Heart right ventricle (tissue), 16 donors: Measurements from ENCODE around the gene MAPK11. TPM values are rescaled to one million over a fixed set of nuclear protein-coding genes. Genes with fewer than 3 reads are reported as not detected.
A peak's percentile ranks its signal among the peaks of the same experiment; 100 is the strongest.

Experiments used
- ATAC-seq, 8 donors: fragments of 200-7000 bp; cut with Tn5 transposase; one replicate each; pipeline ENCODE4 v1.9.1; 2020; ENCODE audit warnings: mild to moderate bottlenecking in 8 of 8, moderate library complexity in 8 of 8, moderate number of reproducible peaks in 1 of 8
- DNase-seq, 2 donors: peaks; one replicate each; pipeline ENCODE4 v3.0.0-alpha.2; 2020
- H3K27ac ChIP-seq, 10 donors: fragments of 200-600 bp; sonication (generic) in 2 of 10; one replicate each; pipeline versions ENCODE4 v1.5.0 to v1.8.0; 2020 to 2022; ENCODE audit warnings: mild to moderate bottlenecking in 3 of 10
- H3K27me3 ChIP-seq, 7 donors: fragments of 200-600 bp; one replicate each; pipeline ENCODE4 v1.8.0; 2021 to 2022; ENCODE audit warnings: mild to moderate bottlenecking in 2 of 7
- H3K36me3 ChIP-seq, 9 donors: fragments of 200-600 bp; sonication (generic) in 1 of 9; one replicate each; pipeline versions ENCODE4 v1.5.0 to v1.8.0; 2020 to 2022; ENCODE audit warnings: mild to moderate bottlenecking in 2 of 9
- H3K4me1 ChIP-seq, 9 donors: fragments of 200-600 bp; sonication (generic) in 1 of 9; one replicate each; pipeline versions ENCODE4 v1.5.0 to v1.8.0; 2020 to 2022; ENCODE audit warnings: mild to moderate bottlenecking in 4 of 9
- H3K4me3 ChIP-seq, 10 donors: fragments of 200-600 bp; sonication (generic) in 2 of 10; one replicate each; pipeline versions ENCODE4 v1.5.0 to v1.8.0; 2020 to 2022; ENCODE audit warnings: mild to moderate bottlenecking in 7 of 10, moderate library complexity in 2 of 10
- H3K9me3 ChIP-seq, 11 donors: fragments of 200-600 bp in 10 of 11; sonication (generic) in 2 of 11; one replicate each; pipeline versions ENCODE4 v1.5.0 to v1.8.0; 2013 to 2022; ENCODE audit warnings: mild to moderate bottlenecking in 2 of 11, control low read depth in 1 of 11, moderate library complexity in 1 of 11
- WGBS, 2 donors: extraction: QIAGEN DNeasy Blood & Tissue Kit; methylation state at CpG; one replicate each; pipeline ENCODE4 v1.1.7; 2013; ENCODE audit warnings: inconsistent platforms in 1 of 2; 5-methylcytosine and 5-hydroxymethylcytosine counted together
- intact Hi-C, 10 donors: fragments of 100-400 bp; cut with DNase I; formaldehyde crosslinking; loops; one replicate each; pipeline versions ENCODE4 v1.11.1 to v1.14.2; 2022
- polyA plus RNA-seq, 2 donors: library from polyadenylated mRNA; stranded (reverse); fragments of 200-250 nt; gene quantifications; one replicate each; pipeline ENCODE4 v1.2.3, GENCODE V29; 2013
- total RNA-seq, 10 donors: library from RNA; stranded (reverse); fragmentation: NEBNext Ultra II Directional in 3 of 10; extraction: Animal tissue kit (Norgen Biotek cat#: 25700) in 3 of 10; gene quantifications; one replicate each; pipeline versions ENCODE4 v1.2.1 to v1.2.4, GENCODE V29; 2021 to 2023
- TF ChIP-seq, protein P1 (sequence below), 9 donors: fragments of 200-600 bp; sonication (generic) in 2 of 9; IDR thresholded peaks; one replicate each; pipeline versions ENCODE4 v1.5.0 to v1.8.0; 2021 to 2022; ENCODE audit warnings: antibody characterized with exemption in 9 of 9, mild to moderate bottlenecking in 5 of 9, moderate library complexity in 1 of 9
- donor health status: Arrhythmogenic right ventricular cardiomyopathy.
- donor health status: ischemic (EF 13 %, LVEDD 7.1; RV severe dilation, severe dysfunction).
- donor health status: healthy with polysubstance abuse.
- donor health status: DM: no; HTN: yes; CAD: no.
- donor health status: DM: no; HTN: no; CAD: no.
- donor health status: ischemic (EF 25% LVEDD 6.9; RV normal size, moderate dysfunction).
- donor health status: ischemic (EF 25% LVEDD 5.7; RV mildly dilated, moderate dysfunction).
- donor health status: healthy.
- donor health status: DM: yes; HTN: yes; CAD: no.
- donor health status: Ischemic cardiomyopathy.
- donor health status: ischemic (EF 35%, LVEDD 5.7; RV mildly dilated, moderate dysfunction).
- donor health status: nonischemic (EF 11% LVEDD 7.7; RV severe dilation, severe dysfunction).
- donor health status: DM: yes; HTN: yes; CAD: no.
- donor health status: PGD.
- donor health status: ischemic (EF 29% LVEDD 5.4; RV normal size, mild dysfunction).
- donor health status: nonischemic (EF 23%, LVEDD 6.1; RV moderate dilation, normal function).

The MAPK11 gene
- total and polyA plus RNA-seq, 12 donors, result 4.3 to 18.0 (median 7.2) TPM

DNA sequence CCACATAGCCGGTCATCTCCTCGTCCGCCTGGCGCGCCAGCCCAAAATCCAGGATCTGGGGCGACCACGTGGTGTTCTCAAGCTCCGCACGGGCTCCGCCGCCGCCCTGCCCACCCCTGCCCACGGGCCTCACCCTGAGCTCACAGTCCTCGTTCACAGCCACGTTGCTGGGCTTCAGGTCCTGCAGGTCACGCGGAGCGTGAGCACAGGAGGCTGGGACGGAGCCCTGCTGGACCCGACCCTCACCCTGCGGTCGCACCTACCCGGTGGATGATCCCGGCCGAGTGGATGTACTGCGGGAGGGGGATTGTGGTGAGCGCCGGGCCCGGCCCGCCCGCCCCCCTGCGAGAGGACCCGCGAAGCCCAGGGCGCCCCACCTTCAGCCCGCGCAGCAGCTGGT lies 3.2 kb downstream of the MAPK11 start:
- peaks cover 0 to 10% (median 0%) of the 10 kb centered on the region in 9 donors for H3K36me3 ChIP-seq
- H3K27me3 ChIP-seq, result peaks cover 0 to 74% (median 0%) of the 10 kb centered on the region in 7 donors
- 48 to 66% methylated on average over 36 to 37 of the region's 37 CpGs for WGBS, 2 donors
- peak overlapping the region in 7 of 10 donors; percentile 17 to 43 (median 37) for H3K4me3 ChIP-seq
- intact Hi-C loops, result no loop called here
- DNase-seq (no peak), ATAC-seq (no peak)
- TF ChIP-seq, protein P1, sequence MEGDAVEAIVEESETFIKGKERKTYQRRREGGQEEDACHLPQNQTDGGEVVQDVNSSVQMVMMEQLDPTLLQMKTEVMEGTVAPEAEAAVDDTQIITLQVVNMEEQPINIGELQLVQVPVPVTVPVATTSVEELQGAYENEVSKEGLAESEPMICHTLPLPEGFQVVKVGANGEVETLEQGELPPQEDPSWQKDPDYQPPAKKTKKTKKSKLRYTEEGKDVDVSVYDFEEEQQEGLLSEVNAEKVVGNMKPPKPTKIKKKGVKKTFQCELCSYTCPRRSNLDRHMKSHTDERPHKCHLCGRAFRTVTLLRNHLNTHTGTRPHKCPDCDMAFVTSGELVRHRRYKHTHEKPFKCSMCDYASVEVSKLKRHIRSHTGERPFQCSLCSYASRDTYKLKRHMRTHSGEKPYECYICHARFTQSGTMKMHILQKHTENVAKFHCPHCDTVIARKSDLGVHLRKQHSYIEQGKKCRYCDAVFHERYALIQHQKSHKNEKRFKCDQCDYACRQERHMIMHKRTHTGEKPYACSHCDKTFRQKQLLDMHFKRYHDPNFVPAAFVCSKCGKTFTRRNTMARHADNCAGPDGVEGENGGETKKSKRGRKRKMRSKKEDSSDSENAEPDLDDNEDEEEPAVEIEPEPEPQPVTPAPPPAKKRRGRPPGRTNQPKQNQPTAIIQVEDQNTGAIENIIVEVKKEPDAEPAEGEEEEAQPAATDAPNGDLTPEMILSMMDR (IDR thresholded peaks at IDR 0.05), result no peak
- H3K4me1 ChIP-seq, result peaks cover 16 to 63% (median 51%) of the 10 kb centered on the region in 9 donors
- no peaks in the 10 kb centered on the region for H3K9me3 ChIP-seq
- H3K27ac ChIP-seq, result no peak overlapping the region

DNA sequence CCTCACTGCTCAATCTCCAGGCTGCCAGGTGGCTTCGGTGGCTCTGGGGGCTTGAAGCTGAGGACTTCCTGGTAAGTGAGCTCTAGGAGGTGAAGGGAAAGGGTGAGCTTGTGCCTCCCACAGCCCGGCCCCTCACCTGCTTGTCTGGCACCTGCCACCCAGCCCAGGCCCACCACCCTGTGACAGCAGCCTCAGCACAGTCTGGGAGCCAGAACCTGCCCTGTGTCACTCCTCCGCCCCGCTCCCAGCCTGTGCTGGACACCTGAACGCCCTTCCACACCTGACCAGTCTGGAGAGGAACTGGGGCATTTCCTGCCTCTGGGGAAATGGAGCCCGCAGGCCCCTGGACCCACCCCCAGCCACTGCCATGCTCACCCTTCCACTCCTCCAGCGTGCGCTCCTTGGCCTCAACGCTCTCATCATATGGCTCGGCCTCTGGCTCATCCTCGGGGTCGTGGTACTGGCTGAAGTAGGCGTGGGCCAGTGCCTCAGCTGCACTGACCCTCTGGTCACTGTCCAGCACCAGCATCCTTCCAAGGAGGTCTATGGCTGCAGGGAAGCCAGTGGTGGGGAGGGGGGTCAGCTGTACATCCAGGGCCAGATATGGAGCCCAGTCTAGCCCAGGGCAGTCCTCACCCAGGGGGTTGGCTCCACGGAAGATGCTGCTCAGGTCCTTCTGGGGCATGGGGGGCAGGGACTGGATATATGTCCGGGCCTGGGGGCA lies 5.1 kb downstream of the MAPK11 start:
- DNase-seq (no peak), ATAC-seq (no peak)
- intact Hi-C loops, result no loop called here
- H3K27ac ChIP-seq, result no peak overlapping the region
- TF ChIP-seq, protein P1 (IDR thresholded peaks at IDR 0.05), result no peak
- H3K36me3 ChIP-seq, result peaks cover 0 to 10% (median 0%) of the 10 kb centered on the region in 9 donors
- no peak overlapping the region for H3K4me3 ChIP-seq
- H3K4me1 ChIP-seq, result peaks cover 9 to 58% (median 38%) of the 10 kb centered on the region in 9 donors
- 81 to 83% methylated on average over 15 of the region's 15 CpGs for WGBS, 2 donors
- peaks cover 0 to 70% (median 0%) of the 10 kb centered on the region in 7 donors for H3K27me3 ChIP-seq
- H3K9me3 ChIP-seq, result no peaks in the 10 kb centered on the region

DNA sequence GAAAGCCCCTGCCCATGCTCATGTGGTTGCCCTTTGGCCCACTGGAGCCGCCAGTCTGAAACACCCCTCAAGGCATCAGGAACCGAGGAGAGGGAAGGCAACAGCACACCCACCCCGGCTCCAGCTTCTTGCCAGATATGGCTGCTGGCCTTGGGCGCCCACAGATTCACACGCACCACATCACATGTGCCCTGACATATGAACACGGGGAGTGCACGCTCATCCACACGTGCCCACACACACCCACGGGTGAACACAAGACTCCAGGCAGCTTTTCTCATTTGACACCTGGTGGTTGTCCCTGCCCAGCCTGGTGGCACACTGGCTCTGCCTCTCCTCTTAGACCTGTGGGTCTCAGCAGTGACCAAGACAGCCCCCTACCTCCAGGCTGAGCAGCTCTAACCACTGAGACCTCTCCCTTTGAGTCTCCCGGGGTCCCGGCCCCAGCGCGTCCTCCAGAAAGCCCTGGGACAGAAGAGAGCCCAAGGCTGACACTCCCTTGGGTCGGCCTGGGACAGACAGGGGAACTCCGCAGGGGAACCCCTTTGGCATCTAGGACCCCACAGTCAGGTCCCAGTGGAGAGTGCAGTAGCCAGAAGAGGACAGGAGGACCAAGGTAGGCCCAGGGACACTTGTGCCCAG lies 6.0 kb downstream of the MAPK11 start:
- WGBS, 2 donors, result 88 to 91% methylated on average over 15 of the region's 15 CpGs
- DNase-seq (no peak), ATAC-seq (no peak)
- Histone ChIP-seq H3K9me3 (no peaks in the 10 kb centered on the region), H3K27me3 (peaks cover 0 to 63% (median 0%) of the 10 kb centered on the region in 7 donors), H3K4me3 (no peak overlapping the region), H3K27ac (no peak overlapping the region), H3K4me1 (peaks cover 7 to 53% (median 33%) of the 10 kb centered on the region in 9 donors), H3K36me3 (peaks cover 0 to 10% (median 0%) of the 10 kb centered on the region in 9 donors)
- intact Hi-C loops, result no loop called here
- TF ChIP-seq, protein P1 (IDR thresholded peaks at IDR 0.05), result no peak

DNA sequence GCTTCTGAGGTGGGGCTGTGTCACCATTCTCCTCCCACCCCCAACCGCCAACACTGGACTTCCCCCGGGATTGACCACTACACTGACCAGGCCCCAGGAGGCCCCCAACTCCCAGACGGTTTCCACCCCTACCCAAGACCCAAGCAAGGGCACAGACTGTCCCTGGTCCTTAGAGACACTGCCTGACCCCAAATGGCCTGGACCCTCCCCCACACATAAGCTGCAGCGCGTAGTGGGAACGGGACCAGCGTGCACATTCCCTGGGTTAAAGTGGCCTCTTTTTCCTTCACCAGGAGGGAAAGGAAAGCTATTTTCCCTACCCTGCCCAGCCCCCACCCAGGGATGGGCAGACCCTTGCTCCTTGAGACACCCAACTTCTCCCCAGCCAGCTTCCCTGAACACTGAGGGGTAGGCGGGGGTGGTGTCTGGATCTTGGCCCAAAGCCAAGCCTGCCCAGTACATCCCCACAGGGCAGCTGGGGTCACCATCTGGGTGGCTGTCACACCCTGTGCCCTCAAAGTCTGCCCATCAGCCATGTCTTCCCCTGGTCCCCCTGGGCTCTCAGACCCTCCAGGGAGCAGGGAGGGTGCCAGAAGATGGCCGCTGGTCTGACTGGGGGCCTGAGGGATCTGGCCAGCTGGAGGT lies 7.1 kb downstream of the MAPK11 start:
- H3K4me1 ChIP-seq, result peaks cover 10 to 53% (median 28%) of the 10 kb centered on the region in 9 donors
- WGBS, 2 donors, result 56 to 58% methylated on average over 9 of the region's 9 CpGs

More for the DNA sequence above, 7.1 kb downstream of the MAPK11 start:
- Histone ChIP-seq H3K9me3 (no peaks in the 10 kb centered on the region), H3K4me3 (no peak overlapping the region), H3K27ac (no peak overlapping the region), H3K36me3 (peaks cover 0 to 10% (median 0%) of the 10 kb centered on the region in 9 donors), H3K27me3 (peaks cover 0 to 52% (median 0%) of the 10 kb centered on the region in 7 donors)
- intact Hi-C loops, result no loop called here
- ATAC-seq, result no peak
- TF ChIP-seq, protein P1 (IDR thresholded peaks at IDR 0.05), result no peak
- DNase-seq, result no peak
